ENCODE measurements around the gene CA4.
"Not testable (repeated sequence)": the region's sequence is repeated elsewhere in the genome, so short reads cannot be mapped to it uniquely, and the experiment has no call there.

Gene CA4

GRCh38 chr17:60149691-60150582 is at the start of gene CA4:
CA4 (plus strand) TSS chr17:60149973; CDS start chr17:60150035, 62 bp downstream.
- no peak for DNase-seq (ENCODE audit: low read depth in 2 of 2)
- no peak within 1 kb of the TSS for H3K4me3 ChIP-seq (replicated peaks in 1 of 2; ENCODE audit: low read depth in 2 of 2, low read length in 2 of 2)
- TF ChIP-seq CTCF (IDR thresholded peaks at IDR 0.05; ENCODE audit: low read depth, low read length): no peak

GRCh38 chr17:60100577-60100976 is 49.2 kb upstream of the CA4 start:
- not testable (repeated sequence) for H3K4me3 ChIP-seq (replicated peaks in 1 of 2; ENCODE audit: low read depth in 2 of 2, low read length in 2 of 2)

GRCh38 chr17:60102015-60102631 is 47.6 kb upstream of the CA4 start:
- H3K4me3 ChIP-seq (replicated peaks in 1 of 2; ENCODE audit: low read depth in 2 of 2, low read length in 2 of 2); DNase-seq (ENCODE audit: low read depth in 2 of 2): not testable (repeated sequence)

More at GRCh38 chr17:60100577-60100976, 49.2 kb upstream of the CA4 start:
- not testable (repeated sequence) for DNase-seq (ENCODE audit: low read depth in 2 of 2)

- TF ChIP-seq CTCF (IDR thresholded peaks at IDR 0.05; ENCODE audit: low read depth, low read length): no peak
- DNase-seq (ENCODE audit: low read depth in 2 of 2): peak; percentile 43 to 79
- H3K4me3 ChIP-seq (replicated peaks in 1 of 2; ENCODE audit: low read depth in 2 of 2, low read length in 2 of 2): no peak overlapping the region
These were observed 47.1 kb upstream of the CA4 start for GRCh38 chr17:60102632-60103096.

- H3K4me3 ChIP-seq (replicated peaks in 1 of 2; ENCODE audit: low read depth in 2 of 2, low read length in 2 of 2): no peak overlapping the region
- no peak for DNase-seq (ENCODE audit: low read depth in 2 of 2)
- TF ChIP-seq CTCF (IDR thresholded peaks at IDR 0.05; ENCODE audit: low read depth, low read length): no peak
These were observed 45.8 kb upstream of the CA4 start for GRCh38 chr17:60103957-60104356.

GRCh38 chr17:60106340-60107059 is 43.3 kb upstream of the CA4 start:
- DNase-seq (ENCODE audit: low read depth in 2 of 2): peak; percentile 46 to 72
- no peak for TF ChIP-seq CTCF (IDR thresholded peaks at IDR 0.05; ENCODE audit: low read depth, low read length)
- H3K4me3 ChIP-seq (replicated peaks in 1 of 2; ENCODE audit: low read depth in 2 of 2, low read length in 2 of 2): no peak overlapping the region

GRCh38 chr17:60107526-60108257 is 42.1 kb upstream of the CA4 start:
- peak; percentile 34 to 45 for DNase-seq (ENCODE audit: low read depth in 2 of 2)
- no peak overlapping the region for H3K4me3 ChIP-seq (replicated peaks in 1 of 2; ENCODE audit: low read depth in 2 of 2, low read length in 2 of 2)
- peak; percentile 7 for TF ChIP-seq CTCF (IDR thresholded peaks at IDR 0.05; ENCODE audit: low read depth, low read length)

- H3K4me3 ChIP-seq (replicated peaks in 1 of 2; ENCODE audit: low read depth in 2 of 2, low read length in 2 of 2); DNase-seq (ENCODE audit: low read depth in 2 of 2): not testable (repeated sequence)
These were observed 41.5 kb upstream of the CA4 start for GRCh38 chr17:60108309-60108708.
